ENCODE data around the gene PPP2R5C. TPM values are rescaled to one million over a fixed set of nuclear protein-coding genes. Genes with fewer than 3 reads are reported as not detected.

The PPP2R5C gene
- total RNA-seq, 1 experiment from 2014 or later, result 93.0 TPM

GRCh38 chr14:101851736-101852405, 90.4 kb downstream of the PPP2R5C start:
- Histone ChIP-seq H4K91ac (ENCODE audit: insufficient read length, low read depth, low read length) (no peak overlapping the region), H3K79me1 (ENCODE audit: insufficient read depth, low read depth, low read length, poor library complexity, severe bottlenecking) (peaks cover 9% of the 10 kb centered on the region), H3K14ac (ENCODE audit: insufficient read depth, low read length) (no peak overlapping the region), H2BK20ac (ENCODE audit: low read depth, low read length, poor library complexity, severe bottlenecking) (no peak overlapping the region), H2AFZ (ENCODE audit: low read length) (no peak overlapping the region), H2BK5ac (ENCODE audit: insufficient read length, low read length) (no peak overlapping the region), H3K27ac (ENCODE audit: insufficient read length, low read depth, low read length) (no peak overlapping the region), H4K5ac (ENCODE audit: insufficient read length, low read depth, low read length) (no peak overlapping the region), H3K18ac (ENCODE audit: insufficient read length, low read depth, low read length) (no peak overlapping the region), H3K4ac (ENCODE audit: low read depth, low read length) (no peak overlapping the region), H3K4me1 (ENCODE audit: insufficient read depth, low read length) (no peaks in the 10 kb centered on the region), H3K4me2 (ENCODE audit: insufficient read depth, insufficient read length, low read length) (no peak overlapping the region), H3K27me3 (ENCODE audit: insufficient read depth, low read length) (no peaks in the 10 kb centered on the region), H2AK5ac (ENCODE audit: insufficient read length, low read length) (no peak overlapping the region), H4K8ac (replicated peaks; ENCODE audit: insufficient read length, low read depth, low read length) (no peak overlapping the region), H3T11ph (ENCODE audit: low read length) (no peak overlapping the region), H3K9ac (ENCODE audit: extremely low read depth, insufficient read length, low read length) (no peak overlapping the region), H3K9me3 (ENCODE audit: control insufficient read depth, low read depth, low read length) (no peaks in the 10 kb centered on the region), H4K20me1 (ENCODE audit: control insufficient read depth, insufficient read depth, insufficient read length) (no peaks in the 10 kb centered on the region), H3K56ac (ENCODE audit: insufficient read length, low read depth, low read length) (no peak overlapping the region), H3K23me2 (ENCODE audit: insufficient read length, low read depth, low read length, poor library complexity, severe bottlenecking) (no peaks in the 10 kb centered on the region), H2BK15ac (ENCODE audit: low read depth, low read length) (no peak overlapping the region), H3K79me2 (ENCODE audit: insufficient read depth, low read length) (no peaks in the 10 kb centered on the region; the same call in 1 of the 2 replicates), H2BK12ac (ENCODE audit: insufficient read length, low read depth, low read length) (no peak overlapping the region), H3K23ac (ENCODE audit: insufficient read length, low read depth, low read length) (no peak overlapping the region), H2BK120ac (ENCODE audit: low read depth, low read length, poor library complexity, severe bottlenecking) (no peak overlapping the region)
- H3K9me3 Mint-ChIP-seq, result no peaks in the 10 kb centered on the region
- TF ChIP-seq CTCF (conservative IDR thresholded peaks at IDR 0.05), result no peak
- peaks cover 0 to 4% (median 4%) of the 10 kb centered on the region in 3 experiments; a peak in 4 of 7 replicates for H3K36me3 Mint-ChIP-seq (ENCODE audit: insufficient read depth in 1 of 3, low read depth in 3 of 3)
- DNase-seq, result no peak
- H3K4me1 Mint-ChIP-seq, result peaks cover 4 to 6% of the 10 kb centered on the region in 2 experiments; a peak in 3 of 4 replicates
- H3K4me3 Mint-ChIP-seq, result no peak overlapping the region
- no peak overlapping the region for H3K27ac Mint-ChIP-seq
- WGBS (ENCODE audit: extremely low coverage, insufficient read length, low lambda C conversion rate), result no CpG with 5 or more reads among the region's 7 CpGs
- H3K27me3 Mint-ChIP-seq (ENCODE audit: low read depth), result no peaks in the 10 kb centered on the region
